Stimulated activated CD4-positive, alpha-beta T cell treated with anti-CD3 and anti-CD28 coated beads, Interleukin-12 subunit alpha, Interleukin-12 subunit beta, amount 100 ng/mL, for 48 hours (primary cell): ENCODE results near the gene GASK1A.

Experiments
- DNase-seq, 3 donors: peaks; one replicate each; pipeline ENCODE4 v3.0.0-alpha.2; 2020; ENCODE audit warnings: low read depth in 2 of 3, low spot score in 1 of 3

Gene GASK1A

DNA sequence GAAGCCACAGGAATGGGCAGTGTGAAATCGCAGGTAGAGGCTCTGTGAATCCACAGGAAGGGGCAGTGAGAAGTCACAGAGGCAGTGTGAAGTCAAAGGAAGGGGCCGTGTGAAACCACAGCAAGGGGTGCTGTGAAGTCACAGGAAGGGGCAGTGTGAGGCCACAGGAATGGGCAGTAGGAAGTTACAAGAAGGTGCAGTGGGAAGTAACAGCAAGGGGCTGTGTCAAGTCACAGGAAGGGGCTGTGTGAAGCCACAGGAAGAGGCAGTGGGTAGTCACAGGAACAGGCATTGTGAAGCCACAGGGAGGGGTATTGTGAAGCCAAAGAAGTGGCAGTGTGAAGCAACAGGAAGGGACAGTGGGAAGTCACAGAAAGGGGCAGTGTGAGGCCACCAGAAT is 34.1 kb downstream of the GASK1A start:
- DNase-seq, result no peak

GRCh38 chr3:43013743-43014155 is 34.6 kb downstream of the GASK1A start:
- no peak for DNase-seq

GRCh38 chr3:43014241-43014640 is 35.1 kb downstream of the GASK1A start:
- no peak for DNase-seq

DNA sequence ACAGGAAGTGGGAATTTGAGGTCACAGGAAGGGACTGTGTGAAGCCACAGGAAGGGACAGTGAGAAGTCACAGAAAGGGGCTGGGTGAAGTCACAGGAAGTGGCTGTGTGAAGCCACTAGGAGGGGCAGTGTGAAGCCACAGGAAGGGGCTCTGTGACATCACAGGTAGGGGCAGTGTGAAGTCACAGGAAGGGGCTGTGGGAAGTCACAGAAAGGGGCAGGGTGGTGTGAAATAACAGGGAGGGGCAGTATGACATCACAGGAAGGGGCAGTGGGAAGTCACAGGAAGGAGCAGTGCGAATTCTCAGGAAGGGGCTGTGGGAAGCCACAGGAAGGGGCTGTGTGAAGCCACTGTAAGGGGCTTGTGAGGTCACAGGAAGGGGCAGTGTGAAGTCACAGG is 35.8 kb downstream of the GASK1A start:
- DNase-seq, result no peak

- no peak for DNase-seq
These were observed 36.5 kb downstream of the GASK1A start for GRCh38 chr3:43015572-43015971.

DNA sequence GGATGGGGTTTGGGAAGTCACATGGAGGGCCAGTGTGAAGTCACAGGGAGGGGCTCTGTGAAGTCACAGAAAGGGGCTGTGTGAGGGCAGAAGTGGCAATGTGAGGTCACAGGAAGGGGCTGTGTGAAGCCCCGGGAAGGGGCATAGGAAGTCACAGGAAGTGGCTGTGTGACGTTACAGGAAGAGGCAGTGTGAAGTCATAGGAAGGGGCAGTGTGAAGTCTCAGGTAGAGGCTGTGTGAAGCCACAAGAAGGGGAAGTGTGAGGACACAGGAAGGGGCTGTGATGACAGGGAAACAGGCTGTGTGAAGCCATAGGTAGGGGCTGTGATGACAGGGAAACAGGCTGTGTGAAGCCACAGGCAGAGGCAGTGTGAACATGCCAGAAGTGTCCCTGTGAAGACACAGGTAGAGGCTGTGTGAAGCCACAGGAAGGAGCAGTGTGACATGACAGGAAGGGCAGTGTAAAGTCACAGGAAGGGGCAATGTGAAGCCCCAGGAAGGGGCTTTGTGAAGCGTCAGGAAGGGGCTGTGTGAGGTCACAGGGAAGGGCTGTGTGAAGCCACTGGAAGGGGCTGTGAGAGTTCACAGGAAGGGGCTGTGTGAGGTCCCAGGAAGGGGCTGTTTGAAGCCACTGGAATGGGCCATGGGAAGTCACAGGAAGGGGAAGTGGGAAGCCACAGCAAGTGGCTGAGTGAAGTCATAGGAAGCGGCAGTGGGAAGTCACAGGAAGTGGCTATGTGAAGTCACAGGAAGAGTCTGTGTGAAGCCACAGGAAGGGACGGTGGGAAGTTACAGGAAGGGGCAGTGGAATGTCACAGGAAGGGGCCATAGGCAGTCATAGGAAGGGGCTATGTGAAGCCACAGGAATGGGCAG is 37.1 kb downstream of the GASK1A start:
- no peak for DNase-seq

GRCh38 chr3:43017004-43017403 is 37.9 kb downstream of the GASK1A start:
- no peak for DNase-seq

GRCh38 chr3:43017593-43018195 is 38.6 kb downstream of the GASK1A start:
- DNase-seq, result no peak

- no peak for DNase-seq
These were observed 39.1 kb downstream of the GASK1A start for GRCh38 chr3:43018246-43018645.

DNA sequence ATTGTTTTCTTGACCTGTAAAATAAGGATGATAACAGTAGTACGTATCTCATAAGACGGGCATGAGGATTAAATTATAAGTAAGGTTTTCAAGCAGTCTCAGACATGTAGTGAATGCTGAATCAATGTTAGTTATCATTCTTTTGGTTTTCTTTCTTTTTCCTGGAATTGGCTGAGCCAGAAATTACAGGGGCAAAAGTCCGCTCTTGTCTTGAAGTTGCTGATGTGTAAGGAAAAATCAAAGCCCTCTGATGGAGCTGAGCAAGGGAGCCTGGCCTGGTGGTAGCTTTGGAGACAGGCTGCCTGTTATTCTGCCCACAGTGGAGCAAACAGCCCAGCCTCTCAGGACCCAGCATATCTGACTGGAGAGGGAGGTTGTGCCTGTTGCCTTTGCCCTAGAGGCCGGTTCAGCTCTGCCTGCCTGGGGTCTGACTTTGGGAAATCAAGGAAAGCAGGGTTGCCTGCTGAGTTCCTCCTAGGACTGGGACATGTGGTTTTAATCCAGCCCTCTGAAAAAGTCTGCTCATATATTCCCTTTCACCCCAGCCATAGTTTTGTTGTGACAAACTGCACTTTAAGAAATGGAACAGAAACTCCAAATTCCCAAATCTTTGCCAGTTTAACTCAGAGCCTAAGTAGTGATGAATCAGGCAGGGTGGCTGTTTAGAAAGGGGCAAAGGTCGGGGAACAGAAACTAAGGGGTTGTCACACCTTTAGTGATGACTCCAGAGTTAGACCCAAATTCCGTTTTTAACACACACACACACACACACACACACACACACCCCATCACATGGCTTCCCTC is 40.1 kb downstream of the GASK1A start:
- no peak for DNase-seq

- no peak for DNase-seq
These were observed 40.7 kb downstream of the GASK1A start for GRCh38 chr3:43019826-43020225.

GRCh38 chr3:43021186-43021585 is 42.1 kb downstream of the GASK1A start:
- no peak for DNase-seq

GRCh38 chr3:43022121-43022520 is 43.0 kb downstream of the GASK1A start:
- no peak for DNase-seq

DNA sequence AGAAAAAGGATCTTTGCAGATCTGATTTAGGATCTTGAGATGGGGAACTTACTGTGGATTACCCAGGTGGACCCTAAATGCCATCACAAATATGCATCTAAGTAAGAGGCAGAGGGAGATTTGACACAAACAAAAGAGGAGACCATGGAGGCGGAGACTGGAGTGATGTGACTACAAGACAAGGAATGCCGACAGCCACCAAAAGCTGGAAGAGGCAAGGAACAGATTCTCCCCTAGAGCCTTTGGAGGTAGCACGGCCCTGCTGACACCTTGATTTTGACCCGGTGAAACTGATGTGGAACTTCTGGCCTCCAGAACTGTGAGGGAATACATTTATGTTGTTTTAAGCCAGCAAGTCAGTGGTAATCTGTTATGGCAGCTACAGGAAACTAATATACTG is 44.0 kb downstream of the GASK1A start:
- no peak for DNase-seq

- no peak for DNase-seq
These were observed 44.6 kb downstream of the GASK1A start for GRCh38 chr3:43023746-43024145.

GRCh38 chr3:43024181-43024885 is 45.2 kb downstream of the GASK1A start:
- peak in 2 of 3 donors; percentile 12 to 25 for DNase-seq

- no peak for DNase-seq
These were observed 46.3 kb downstream of the GASK1A start for GRCh38 chr3:43025423-43025822.

DNA sequence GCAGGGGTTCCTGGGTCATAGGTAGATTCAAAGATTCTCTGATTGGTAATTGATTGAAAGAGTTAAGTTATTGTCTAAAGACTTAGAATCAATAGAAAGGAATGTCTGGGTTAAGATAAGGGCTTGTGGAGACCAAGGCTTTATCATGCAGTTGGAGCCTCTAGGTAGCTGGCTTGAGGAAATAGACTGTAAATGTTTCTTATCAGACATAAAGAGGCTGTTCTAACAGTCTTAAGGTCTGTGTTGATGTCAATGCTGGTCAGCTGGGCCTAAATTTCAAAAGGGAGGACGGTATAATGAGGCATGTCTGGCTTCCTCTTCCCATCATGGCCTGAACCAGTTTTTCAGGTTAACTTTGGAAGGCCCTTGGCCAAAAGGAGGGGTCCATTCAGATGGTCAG is 48.9 kb downstream of the GASK1A start:
- DNase-seq, result no peak

- DNase-seq, result no peak
These were observed 49.8 kb downstream of the GASK1A start for GRCh38 chr3:43028678-43029490.

- no peak for DNase-seq
These were observed 51.2 kb downstream of the GASK1A start for GRCh38 chr3:43030162-43030935.
